OCI-LY3 (cell line): ENCODE data around the gene UGT3A1.

ENCODE experiments used
- H2AFZ ChIP-seq: fragments of 200-600, 300-600 bp; shearing (Covaris generic); 2 replicates; pipeline ENCODE4 v1.6.0; 2014; ENCODE audit warnings: antibody characterized with exemption, low read depth, low read length
- H3K27ac ChIP-seq: fragments of 200-600, 300-600 bp; sonication (generic); 2 replicates; pipeline ENCODE4 v1.5.1; 2014; ENCODE audit warnings: mild to moderate bottlenecking, low read length, moderate library complexity, mixed read lengths
- H3K27me3 ChIP-seq: fragments of 200-600, 300-600 bp; sonication (generic); 2 replicates; pipeline ENCODE4 v1.6.1; 2014; ENCODE audit warnings: low read depth, low read length, mixed read lengths
- H3K36me3 ChIP-seq: fragments of 200-600, 300-600 bp; sonication (generic); replicated peaks from 2 replicates; pipeline ENCODE3; 2014; ENCODE audit warnings: low read depth, low read length, mixed read lengths
- H3K4me1 ChIP-seq: fragments of 300-600, 200-600 bp; sonication (generic); 2 replicates; pipeline ENCODE4 v1.6.1; 2014; ENCODE audit warnings: low read length, mixed read lengths
- H3K4me2 ChIP-seq: fragments of 200-600, 300-600 bp; sonication (generic); 2 replicates; pipeline ENCODE4 v1.6.1; 2014; ENCODE audit warnings: low read length, mixed read lengths
- H3K4me3 ChIP-seq: fragments of 300-600, 200-600 bp; sonication (generic); 2 replicates; pipeline ENCODE4 v1.5.1; 2014; ENCODE audit warnings: antibody characterized with exemption, mild to moderate bottlenecking, low read length, moderate library complexity
- H3K79me2 ChIP-seq: fragments of 300-600, 200-600 bp; shearing (Covaris generic); 2 replicates; pipeline ENCODE4 v1.6.1; 2014; ENCODE audit warnings: mild to moderate bottlenecking, low read length, mixed read lengths
- H3K9ac ChIP-seq: fragments of 300-600, 200-600 bp; shearing (Covaris generic); 2 replicates; pipeline ENCODE4 v1.6.0; 2014; ENCODE audit warnings: mild to moderate bottlenecking, low read length, moderate library complexity
- H3K9me3 ChIP-seq: fragments of 200-600, 300-600 bp; shearing (Covaris generic); 2 replicates; pipeline ENCODE4 v1.6.1; 2014; ENCODE audit warnings: low read length, mixed read lengths; ENCODE audit not compliant: insufficient read depth
- H4K20me1 ChIP-seq: fragments of 200-600, 300-600 bp; sonication (generic); 2 replicates; pipeline ENCODE4 v1.6.1; 2016; ENCODE audit warnings: low read length, mixed read lengths; ENCODE audit not compliant: insufficient read depth
- CTCF ChIP-seq: fragments of 200-600, 300-600 bp; sonication (generic); IDR thresholded peaks from 2 replicates; pipeline ENCODE4 v1.5.1; 2014; ENCODE audit warnings: antibody characterized with exemption, low read length, low read depth
- EZH2phosphoT487 ChIP-seq: fragments of 200-600 bp; shearing (Covaris generic); IDR thresholded peaks from 2 replicates; pipeline ENCODE4 v1.6.1; 2018; ENCODE audit warnings: antibody characterized with exemption, mixed run types, low read depth

Gene UGT3A1

GRCh38 chr5:36033047-36033446 lies 41.9 kb upstream of the UGT3A1 start:
- Histone ChIP-seq H3K27ac (no peak overlapping the region), H3K36me3 (no peaks in the 10 kb centered on the region), H3K4me3 (no peak overlapping the region), H3K4me1 (no peaks in the 10 kb centered on the region), H3K79me2 (no peaks in the 10 kb centered on the region), H3K4me2 (no peak overlapping the region), H3K9me3 (no peaks in the 10 kb centered on the region), H4K20me1 (no peaks in the 10 kb centered on the region), H3K9ac (no peak overlapping the region), H3K27me3 (no peaks in the 10 kb centered on the region), H2AFZ (no peak overlapping the region)
- TF ChIP-seq CTCF (no peak), EZH2phosphoT487 (no peak)

GRCh38 chr5:36031223-36031622 lies 40.0 kb upstream of the UGT3A1 start:
- no peaks in the 10 kb centered on the region for H3K9me3 ChIP-seq
- H3K9ac ChIP-seq = no peak overlapping the region
- no peaks in the 10 kb centered on the region for H4K20me1 ChIP-seq
- no peaks in the 10 kb centered on the region for H3K4me1 ChIP-seq
- H3K4me3 ChIP-seq = no peak overlapping the region
- H3K79me2 ChIP-seq = no peaks in the 10 kb centered on the region
- H3K36me3 ChIP-seq = no peaks in the 10 kb centered on the region
- H2AFZ ChIP-seq = no peak overlapping the region
- H3K27me3 ChIP-seq = no peaks in the 10 kb centered on the region
- H3K27ac ChIP-seq = no peak overlapping the region
- H3K4me2 ChIP-seq = no peak overlapping the region
- no peak for TF ChIP-seq CTCF
- TF ChIP-seq EZH2phosphoT487 = no peak

- H3K9me3 ChIP-seq = no peaks in the 10 kb centered on the region
- H3K4me1 ChIP-seq = no peaks in the 10 kb centered on the region
- no peak overlapping the region for H3K9ac ChIP-seq
- no peak overlapping the region for H3K4me3 ChIP-seq
- no peak overlapping the region for H3K27ac ChIP-seq
- H4K20me1 ChIP-seq = no peaks in the 10 kb centered on the region
- H3K27me3 ChIP-seq = no peaks in the 10 kb centered on the region
- no peaks in the 10 kb centered on the region for H3K36me3 ChIP-seq
- H2AFZ ChIP-seq = no peak overlapping the region
- H3K4me2 ChIP-seq = no peak overlapping the region
- no peaks in the 10 kb centered on the region for H3K79me2 ChIP-seq
- no peak for TF ChIP-seq CTCF
- no peak for TF ChIP-seq EZH2phosphoT487
Observed at GRCh38 chr5:36029914-36030313, 38.7 kb upstream of the UGT3A1 start.

- Histone ChIP-seq H3K4me2 (no peak overlapping the region), H3K79me2 (no peaks in the 10 kb centered on the region), H2AFZ (no peak overlapping the region), H3K4me3 (no peak overlapping the region), H4K20me1 (no peaks in the 10 kb centered on the region), H3K4me1 (no peaks in the 10 kb centered on the region), H3K9me3 (no peaks in the 10 kb centered on the region), H3K27me3 (no peaks in the 10 kb centered on the region), H3K27ac (no peak overlapping the region), H3K36me3 (no peaks in the 10 kb centered on the region), H3K9ac (no peak overlapping the region)
- no peak for TF ChIP-seq EZH2phosphoT487
- TF ChIP-seq CTCF = no peak
Observed at GRCh38 chr5:36028816-36029465, 37.8 kb upstream of the UGT3A1 start.
